ENCODE data around the gene SVOP.

DNA sequence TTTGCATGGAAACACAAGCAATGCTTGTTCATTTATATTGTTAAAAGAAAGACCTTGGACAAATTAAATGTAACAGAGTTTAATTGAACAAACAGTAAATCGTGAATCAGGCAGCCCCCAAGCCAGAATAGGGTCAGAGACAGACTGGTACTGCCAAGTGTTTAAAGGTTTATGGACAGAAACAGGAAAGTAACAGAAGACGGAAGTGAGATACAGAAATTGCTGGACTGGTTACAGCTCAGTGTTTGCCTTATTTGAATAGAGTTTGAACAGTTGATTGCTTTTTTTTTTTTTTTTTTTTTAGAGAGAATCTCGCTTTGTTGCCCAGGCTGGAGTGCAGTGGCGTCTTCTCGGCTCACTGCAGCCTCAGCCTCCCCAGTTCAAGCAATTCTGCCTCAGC is 90.7 kb downstream of the SVOP start:
- no peak for TF ChIP-seq CTCF (IDR thresholded peaks at IDR 0.05; ENCODE audit: low read depth, low read length, missing input control)
- TF ChIP-seq GABPA (IDR thresholded peaks at IDR 0.05 in 1 of 2, conservative IDR thresholded peaks at IDR 0.05 in 1 of 2): no peak
- TF ChIP-seq, protein P1, sequence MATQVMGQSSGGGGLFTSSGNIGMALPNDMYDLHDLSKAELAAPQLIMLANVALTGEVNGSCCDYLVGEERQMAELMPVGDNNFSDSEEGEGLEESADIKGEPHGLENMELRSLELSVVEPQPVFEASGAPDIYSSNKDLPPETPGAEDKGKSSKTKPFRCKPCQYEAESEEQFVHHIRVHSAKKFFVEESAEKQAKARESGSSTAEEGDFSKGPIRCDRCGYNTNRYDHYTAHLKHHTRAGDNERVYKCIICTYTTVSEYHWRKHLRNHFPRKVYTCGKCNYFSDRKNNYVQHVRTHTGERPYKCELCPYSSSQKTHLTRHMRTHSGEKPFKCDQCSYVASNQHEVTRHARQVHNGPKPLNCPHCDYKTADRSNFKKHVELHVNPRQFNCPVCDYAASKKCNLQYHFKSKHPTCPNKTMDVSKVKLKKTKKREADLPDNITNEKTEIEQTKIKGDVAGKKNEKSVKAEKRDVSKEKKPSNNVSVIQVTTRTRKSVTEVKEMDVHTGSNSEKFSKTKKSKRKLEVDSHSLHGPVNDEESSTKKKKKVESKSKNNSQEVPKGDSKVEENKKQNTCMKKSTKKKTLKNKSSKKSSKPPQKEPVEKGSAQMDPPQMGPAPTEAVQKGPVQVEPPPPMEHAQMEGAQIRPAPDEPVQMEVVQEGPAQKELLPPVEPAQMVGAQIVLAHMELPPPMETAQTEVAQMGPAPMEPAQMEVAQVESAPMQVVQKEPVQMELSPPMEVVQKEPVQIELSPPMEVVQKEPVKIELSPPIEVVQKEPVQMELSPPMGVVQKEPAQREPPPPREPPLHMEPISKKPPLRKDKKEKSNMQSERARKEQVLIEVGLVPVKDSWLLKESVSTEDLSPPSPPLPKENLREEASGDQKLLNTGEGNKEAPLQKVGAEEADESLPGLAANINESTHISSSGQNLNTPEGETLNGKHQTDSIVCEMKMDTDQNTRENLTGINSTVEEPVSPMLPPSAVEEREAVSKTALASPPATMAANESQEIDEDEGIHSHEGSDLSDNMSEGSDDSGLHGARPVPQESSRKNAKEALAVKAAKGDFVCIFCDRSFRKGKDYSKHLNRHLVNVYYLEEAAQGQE (IDR thresholded peaks at IDR 0.05): no peak
- TF ChIP-seq JUND (IDR thresholded peaks at IDR 0.05): no peak
- TF ChIP-seq, protein P2, sequence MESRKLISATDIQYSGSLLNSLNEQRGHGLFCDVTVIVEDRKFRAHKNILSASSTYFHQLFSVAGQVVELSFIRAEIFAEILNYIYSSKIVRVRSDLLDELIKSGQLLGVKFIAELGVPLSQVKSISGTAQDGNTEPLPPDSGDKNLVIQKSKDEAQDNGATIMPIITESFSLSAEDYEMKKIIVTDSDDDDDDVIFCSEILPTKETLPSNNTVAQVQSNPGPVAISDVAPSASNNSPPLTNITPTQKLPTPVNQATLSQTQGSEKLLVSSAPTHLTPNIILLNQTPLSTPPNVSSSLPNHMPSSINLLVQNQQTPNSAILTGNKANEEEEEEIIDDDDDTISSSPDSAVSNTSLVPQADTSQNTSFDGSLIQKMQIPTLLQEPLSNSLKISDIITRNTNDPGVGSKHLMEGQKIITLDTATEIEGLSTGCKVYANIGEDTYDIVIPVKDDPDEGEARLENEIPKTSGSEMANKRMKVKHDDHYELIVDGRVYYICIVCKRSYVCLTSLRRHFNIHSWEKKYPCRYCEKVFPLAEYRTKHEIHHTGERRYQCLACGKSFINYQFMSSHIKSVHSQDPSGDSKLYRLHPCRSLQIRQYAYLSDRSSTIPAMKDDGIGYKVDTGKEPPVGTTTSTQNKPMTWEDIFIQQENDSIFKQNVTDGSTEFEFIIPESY (IDR thresholded peaks at IDR 0.05): no peak
- TF ChIP-seq FOXA1 (IDR thresholded peaks at IDR 0.05): no peak
- TF ChIP-seq MAX (IDR thresholded peaks at IDR 0.05): no peak
- peak in 1 of 2 donors; percentile 5 for TF ChIP-seq RAD21 (IDR thresholded peaks at IDR 0.05)
- TF ChIP-seq, protein P3, sequence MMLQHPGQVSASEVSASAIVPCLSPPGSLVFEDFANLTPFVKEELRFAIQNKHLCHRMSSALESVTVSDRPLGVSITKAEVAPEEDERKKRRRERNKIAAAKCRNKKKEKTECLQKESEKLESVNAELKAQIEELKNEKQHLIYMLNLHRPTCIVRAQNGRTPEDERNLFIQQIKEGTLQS (IDR thresholded peaks at IDR 0.05): no peak
- TF ChIP-seq EGR1 (IDR thresholded peaks at IDR 0.05; ENCODE audit: low read depth in 2 of 2): no peak
- TF ChIP-seq HNF4G (IDR thresholded peaks at IDR 0.05): no peak
- no peak for TF ChIP-seq YY1 (IDR thresholded peaks at IDR 0.05)
- no peak for TF ChIP-seq RXRA (IDR thresholded peaks at IDR 0.05)
